Esophagus muscularis mucosa (tissue), 4 donors: ENCODE data around the gene CASP12.

Source experiments
- EP300 ChIP-seq: sonication (generic); formaldehyde crosslinking; IDR thresholded peaks from one replicate; pipeline ENCODE4 v1.6.1; 2017; ENCODE audit warnings: antibody characterized with exemption
- POLR2A ChIP-seq: fragments of 450-650 bp; IDR thresholded peaks from one replicate; pipeline ENCODE4 v1.6.1; 2017; ENCODE audit warnings: antibody characterized with exemption, moderate library complexity, mild to moderate bottlenecking, low read depth
- POLR2AphosphoS5 ChIP-seq, 2 donors: sonication (generic); formaldehyde crosslinking; IDR thresholded peaks; one replicate each; pipeline ENCODE4 v1.6.1; 2017; ENCODE audit warnings: antibody characterized with exemption in 2 of 2
- TF ChIP-seq, protein P1 (sequence below), 3 experiments: fragments of 200-600 bp in 2 of 3; fragments of 450-650 bp in 1 of 3; sonication (generic) in 2 of 3; IDR thresholded peaks; one replicate each; pipeline ENCODE4 v1.5.1; 2017 to 2019; ENCODE audit warnings: antibody characterized with exemption in 3 of 3, mild to moderate bottlenecking in 2 of 3, moderate library complexity in 1 of 3

- TF ChIP-seq POLR2A (no peak), EP300 (no peak), POLR2AphosphoS5 (IDR thresholded peaks at IDR 0.05) (peak in 1 of 2 donors; percentile 60)
- TF ChIP-seq, protein P1, sequence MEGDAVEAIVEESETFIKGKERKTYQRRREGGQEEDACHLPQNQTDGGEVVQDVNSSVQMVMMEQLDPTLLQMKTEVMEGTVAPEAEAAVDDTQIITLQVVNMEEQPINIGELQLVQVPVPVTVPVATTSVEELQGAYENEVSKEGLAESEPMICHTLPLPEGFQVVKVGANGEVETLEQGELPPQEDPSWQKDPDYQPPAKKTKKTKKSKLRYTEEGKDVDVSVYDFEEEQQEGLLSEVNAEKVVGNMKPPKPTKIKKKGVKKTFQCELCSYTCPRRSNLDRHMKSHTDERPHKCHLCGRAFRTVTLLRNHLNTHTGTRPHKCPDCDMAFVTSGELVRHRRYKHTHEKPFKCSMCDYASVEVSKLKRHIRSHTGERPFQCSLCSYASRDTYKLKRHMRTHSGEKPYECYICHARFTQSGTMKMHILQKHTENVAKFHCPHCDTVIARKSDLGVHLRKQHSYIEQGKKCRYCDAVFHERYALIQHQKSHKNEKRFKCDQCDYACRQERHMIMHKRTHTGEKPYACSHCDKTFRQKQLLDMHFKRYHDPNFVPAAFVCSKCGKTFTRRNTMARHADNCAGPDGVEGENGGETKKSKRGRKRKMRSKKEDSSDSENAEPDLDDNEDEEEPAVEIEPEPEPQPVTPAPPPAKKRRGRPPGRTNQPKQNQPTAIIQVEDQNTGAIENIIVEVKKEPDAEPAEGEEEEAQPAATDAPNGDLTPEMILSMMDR (IDR thresholded peaks at IDR 0.05), result no peak
These were observed 20.0 kb upstream of the CASP12 start for GRCh38 chr11:104918113-104918824.
